ENCODE results near the gene ANKRD55. TPM values are rescaled to one million over a fixed set of nuclear protein-coding genes. Genes with fewer than 3 reads are reported as not detected.
"Not testable (repeated sequence)": the region's sequence is repeated elsewhere in the genome, so short reads cannot be mapped to it uniquely, and the experiment has no call there.

Gene ANKRD55
- total RNA-seq, 1 donor from 2014 or later, result not detected

- no peak overlapping the region for H3K4me3 ChIP-seq
Measured at GRCh38 chr5:56088431-56088949, 144.6 kb downstream of the ANKRD55 start.

DNA sequence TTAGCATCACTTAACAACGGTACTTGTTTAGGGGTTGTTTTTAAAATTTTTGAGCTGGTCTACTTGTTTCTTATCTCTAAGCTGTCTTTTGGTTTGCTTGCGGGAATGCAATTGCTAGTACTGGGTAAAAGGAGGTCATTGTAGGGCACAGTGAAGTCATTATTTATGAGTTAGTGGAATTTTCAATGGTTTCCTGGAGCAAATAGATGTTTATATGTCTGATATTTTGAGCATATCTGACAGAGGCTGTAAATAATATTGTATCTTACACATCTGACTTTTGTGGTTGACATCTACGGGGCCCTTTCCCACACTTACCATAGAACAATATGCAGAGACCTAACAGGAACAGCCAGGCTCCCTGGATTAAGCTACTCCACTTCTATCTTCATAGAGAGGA lies 147.9 kb downstream of the ANKRD55 start:
- Histone ChIP-seq H3K36me3 (no peaks in the 10 kb centered on the region), H3F3A (ENCODE audit: low read depth) (no peaks in the 10 kb centered on the region), H3K4me3 (no peak overlapping the region), H4K20me1 (ENCODE audit: low read depth) (no peaks in the 10 kb centered on the region), H3K27ac (no peak overlapping the region), H2AFZ (replicated peaks) (no peak overlapping the region), H3K4me2 (no peak overlapping the region), H3K79me2 (ENCODE audit: low read depth) (no peaks in the 10 kb centered on the region), H3K27me3 (no peaks in the 10 kb centered on the region), H3K9me3 (ENCODE audit: low read depth) (no peaks in the 10 kb centered on the region), H3K4me1 (no peaks in the 10 kb centered on the region), H3K9ac (no peak overlapping the region)
- no peak for DNase-seq (ENCODE audit: low spot score)
- Mint-ChIP-seq H3K4me1 (no peaks in the 10 kb centered on the region), H3K27ac (no peak overlapping the region), H3K4me3 (no peak overlapping the region), H3K27me3 (ENCODE audit: insufficient read depth, low read depth) (no peaks in the 10 kb centered on the region), H3K9me3 (peaks cover 7% of the 10 kb centered on the region), H3K36me3 (no peaks in the 10 kb centered on the region)
- TF ChIP-seq CTCF (IDR thresholded peaks at IDR 0.05) (no peak), EZH2phosphoT487 (IDR thresholded peaks at IDR 0.05) (no peak), EZH2 (IDR thresholded peaks at IDR 0.05) (no peak)

More at GRCh38 chr5:56088431-56088949, 144.6 kb downstream of the ANKRD55 start:
- Histone ChIP-seq H3K9me3 (ENCODE audit: low read depth) (no peaks in the 10 kb centered on the region), H3K36me3 (no peaks in the 10 kb centered on the region), H3K4me1 (no peaks in the 10 kb centered on the region), H3K4me2 (no peak overlapping the region), H3K9ac (no peak overlapping the region), H3K79me2 (ENCODE audit: low read depth) (no peaks in the 10 kb centered on the region), H2AFZ (replicated peaks) (no peak overlapping the region), H3F3A (ENCODE audit: low read depth) (no peaks in the 10 kb centered on the region), H3K27ac (no peak overlapping the region), H4K20me1 (ENCODE audit: low read depth) (no peaks in the 10 kb centered on the region), H3K27me3 (no peaks in the 10 kb centered on the region)
- DNase-seq (ENCODE audit: low spot score), result no peak
- H3K9me3 Mint-ChIP-seq, result peaks cover 5% of the 10 kb centered on the region
- no peaks in the 10 kb centered on the region for H3K27me3 Mint-ChIP-seq (ENCODE audit: insufficient read depth, low read depth)
- H3K4me1 Mint-ChIP-seq, result no peaks in the 10 kb centered on the region
- no peak for TF ChIP-seq CTCF (IDR thresholded peaks at IDR 0.05)
- TF ChIP-seq EZH2phosphoT487 (IDR thresholded peaks at IDR 0.05), result no peak
- H3K36me3 Mint-ChIP-seq, result no peaks in the 10 kb centered on the region
- no peak overlapping the region for H3K27ac Mint-ChIP-seq
- no peak overlapping the region for H3K4me3 Mint-ChIP-seq

DNA sequence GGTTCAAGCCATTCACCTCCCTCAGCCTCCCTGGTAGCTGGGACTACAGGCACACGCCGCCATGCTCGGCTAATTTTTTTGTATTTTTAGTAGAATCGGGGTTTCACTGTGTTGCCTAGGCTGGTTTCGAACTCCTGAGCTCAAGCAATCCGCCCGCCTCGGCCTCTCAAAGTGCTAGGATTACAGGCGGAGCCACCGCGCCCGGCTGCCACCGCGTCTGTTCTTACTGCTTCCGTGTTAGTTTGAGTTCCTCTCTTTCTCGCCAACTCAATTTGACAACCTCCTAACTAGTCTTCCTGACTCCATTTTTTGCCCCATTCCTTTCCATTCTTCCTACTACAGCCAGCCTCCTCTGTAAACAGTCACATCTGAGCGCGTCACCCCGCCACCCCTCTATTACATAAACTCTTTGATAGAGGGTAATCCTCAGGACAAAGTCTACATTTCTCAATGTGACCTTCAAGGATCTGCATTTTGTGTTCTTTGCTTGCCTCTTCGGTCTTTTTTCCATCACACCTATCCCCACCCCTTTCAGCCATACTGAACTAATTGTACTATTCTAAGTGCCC lies 149.8 kb downstream of the ANKRD55 start:
- H3K36me3 ChIP-seq, result no peaks in the 10 kb centered on the region
- Mint-ChIP-seq H3K27ac (no peak overlapping the region), H3K27me3 (ENCODE audit: insufficient read depth, low read depth) (peaks cover under 1% of the 10 kb centered on the region), H3K4me1 (no peaks in the 10 kb centered on the region), H3K9me3 (peaks cover 7% of the 10 kb centered on the region), H3K4me3 (no peak overlapping the region), H3K36me3 (no peaks in the 10 kb centered on the region)
- no peak overlapping the region for H3K4me2 ChIP-seq
- no peak for DNase-seq (ENCODE audit: low spot score)
- no peaks in the 10 kb centered on the region for H3K9me3 ChIP-seq (ENCODE audit: low read depth)
- no peaks in the 10 kb centered on the region for H3K4me1 ChIP-seq
- H4K20me1 ChIP-seq (ENCODE audit: low read depth), result no peaks in the 10 kb centered on the region
- H3K27ac ChIP-seq, result no peak overlapping the region
- no peak overlapping the region for H2AFZ ChIP-seq (replicated peaks)
- H3K4me3 ChIP-seq, result no peak overlapping the region
- TF ChIP-seq EZH2 (IDR thresholded peaks at IDR 0.05) (no peak), EZH2phosphoT487 (IDR thresholded peaks at IDR 0.05) (no peak)
- no peaks in the 10 kb centered on the region for H3K27me3 ChIP-seq
- no peak overlapping the region for H3K9ac ChIP-seq
- H3F3A ChIP-seq (ENCODE audit: low read depth), result no peaks in the 10 kb centered on the region
- no peaks in the 10 kb centered on the region for H3K79me2 ChIP-seq (ENCODE audit: low read depth)

GRCh38 chr5:56081053-56081642 lies 152.0 kb downstream of the ANKRD55 start:
- not testable (repeated sequence) for H3K27me3 ChIP-seq; H3K9me3 Mint-ChIP-seq; H3K36me3 ChIP-seq; H2AFZ ChIP-seq (replicated peaks); DNase-seq (ENCODE audit: low spot score); H3K9me3 ChIP-seq (ENCODE audit: low read depth); H3K27ac ChIP-seq; H3F3A ChIP-seq (ENCODE audit: low read depth); H3K36me3 Mint-ChIP-seq; H3K27ac Mint-ChIP-seq; H3K9ac ChIP-seq; H3K4me1 ChIP-seq; H4K20me1 ChIP-seq (ENCODE audit: low read depth); H3K4me3 Mint-ChIP-seq; H3K4me1 Mint-ChIP-seq; H3K4me2 ChIP-seq; H3K79me2 ChIP-seq (ENCODE audit: low read depth); H3K27me3 Mint-ChIP-seq (ENCODE audit: insufficient read depth, low read depth); H3K4me3 ChIP-seq

Measured in neural progenitor cell (in vitro differentiated cells).